Measurements from ENCODE around the gene FBXW11. TPM values are rescaled to one million over a fixed set of nuclear protein-coding genes. Genes with fewer than 3 reads are reported as not detected.
A peak's percentile ranks its signal among the peaks of the same experiment; 100 is the strongest.

The FBXW11 gene
- total and polyA plus RNA-seq, 9 donors, result 20.5 to 73.4 (median 53.0) TPM

DNA sequence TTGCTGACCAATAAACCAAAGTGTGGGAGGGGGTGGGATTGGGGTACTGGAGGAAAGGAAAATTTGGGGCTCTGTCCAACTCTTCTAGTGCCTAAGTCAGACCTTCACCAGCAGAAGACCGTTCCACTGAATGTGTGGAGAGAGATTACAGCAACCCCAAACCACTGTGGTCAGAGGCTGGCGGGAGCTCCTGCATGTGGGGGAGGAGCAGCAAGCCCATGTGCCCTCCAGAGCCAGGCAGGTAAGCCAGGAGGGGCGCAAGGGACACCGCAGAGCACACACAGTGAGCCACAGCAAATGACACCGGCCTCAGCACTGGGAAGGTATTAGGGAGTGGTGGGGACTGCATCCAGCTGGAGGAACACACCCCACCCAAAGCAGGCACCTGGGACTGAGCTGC lies 158.0 kb downstream of the FBXW11 start:
- 80 to 86% (median 82%) methylated on average over 5 of the region's 5 CpGs for WGBS, 3 donors
- intact Hi-C loops (cut with DNase I), result no loop called here

DNA sequence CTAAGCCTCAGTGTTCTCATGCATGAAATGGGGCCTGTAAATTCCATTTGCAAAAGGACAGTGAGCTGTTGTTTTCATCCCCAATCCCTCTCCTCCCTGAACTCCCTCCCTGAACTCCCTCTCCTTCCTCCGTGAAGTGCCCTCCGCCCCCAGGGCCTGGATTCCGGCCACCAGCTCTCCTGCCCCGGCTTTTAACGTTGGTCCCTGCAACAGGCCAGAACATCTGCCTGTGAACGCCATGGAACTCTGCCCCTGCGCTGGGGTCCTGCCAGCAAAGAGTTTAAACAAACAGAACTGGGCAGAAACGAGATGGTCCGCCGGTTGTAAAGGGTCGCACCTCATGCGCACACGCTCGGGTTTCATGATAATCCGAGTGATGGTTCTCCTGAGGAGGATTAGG lies 158.4 kb downstream of the FBXW11 start:
- Histone ChIP-seq H3K27me3 (no peaks in the 10 kb centered on the region), H3K36me3 (no peaks in the 10 kb centered on the region), H3K4me3 (no peak overlapping the region), H3K4me1 (ENCODE audit: insufficient read depth) (no peaks in the 10 kb centered on the region), H3K9me3 (no peaks in the 10 kb centered on the region), H3K27ac (no peak overlapping the region)
- WGBS, 3 donors, result 42 to 57% (median 56%) methylated on average over 15 of the region's 15 CpGs
- TF ChIP-seq POLR2A (IDR thresholded peaks at IDR 0.05), result no peak
- TF ChIP-seq EP300 (IDR thresholded peaks at IDR 0.05), result no peak
- TF ChIP-seq, protein P1, sequence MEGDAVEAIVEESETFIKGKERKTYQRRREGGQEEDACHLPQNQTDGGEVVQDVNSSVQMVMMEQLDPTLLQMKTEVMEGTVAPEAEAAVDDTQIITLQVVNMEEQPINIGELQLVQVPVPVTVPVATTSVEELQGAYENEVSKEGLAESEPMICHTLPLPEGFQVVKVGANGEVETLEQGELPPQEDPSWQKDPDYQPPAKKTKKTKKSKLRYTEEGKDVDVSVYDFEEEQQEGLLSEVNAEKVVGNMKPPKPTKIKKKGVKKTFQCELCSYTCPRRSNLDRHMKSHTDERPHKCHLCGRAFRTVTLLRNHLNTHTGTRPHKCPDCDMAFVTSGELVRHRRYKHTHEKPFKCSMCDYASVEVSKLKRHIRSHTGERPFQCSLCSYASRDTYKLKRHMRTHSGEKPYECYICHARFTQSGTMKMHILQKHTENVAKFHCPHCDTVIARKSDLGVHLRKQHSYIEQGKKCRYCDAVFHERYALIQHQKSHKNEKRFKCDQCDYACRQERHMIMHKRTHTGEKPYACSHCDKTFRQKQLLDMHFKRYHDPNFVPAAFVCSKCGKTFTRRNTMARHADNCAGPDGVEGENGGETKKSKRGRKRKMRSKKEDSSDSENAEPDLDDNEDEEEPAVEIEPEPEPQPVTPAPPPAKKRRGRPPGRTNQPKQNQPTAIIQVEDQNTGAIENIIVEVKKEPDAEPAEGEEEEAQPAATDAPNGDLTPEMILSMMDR (IDR thresholded peaks at IDR 0.05), result no peak
- intact Hi-C loops (cut with DNase I), result no loop called here
- DNase-seq, result peak in 1 of 5 donors; percentile 43

More for the DNA sequence above, 158.0 kb downstream of the FBXW11 start:
- Histone ChIP-seq H3K27ac (no peak overlapping the region), H3K9me3 (no peaks in the 10 kb centered on the region), H3K27me3 (no peaks in the 10 kb centered on the region), H3K4me3 (no peak overlapping the region), H3K36me3 (no peaks in the 10 kb centered on the region), H3K4me1 (ENCODE audit: insufficient read depth) (no peaks in the 10 kb centered on the region)
- TF ChIP-seq, protein P1 (IDR thresholded peaks at IDR 0.05), result no peak
- TF ChIP-seq EP300 (IDR thresholded peaks at IDR 0.05), result no peak
- TF ChIP-seq POLR2A (IDR thresholded peaks at IDR 0.05), result no peak
- DNase-seq, result no peak

DNA sequence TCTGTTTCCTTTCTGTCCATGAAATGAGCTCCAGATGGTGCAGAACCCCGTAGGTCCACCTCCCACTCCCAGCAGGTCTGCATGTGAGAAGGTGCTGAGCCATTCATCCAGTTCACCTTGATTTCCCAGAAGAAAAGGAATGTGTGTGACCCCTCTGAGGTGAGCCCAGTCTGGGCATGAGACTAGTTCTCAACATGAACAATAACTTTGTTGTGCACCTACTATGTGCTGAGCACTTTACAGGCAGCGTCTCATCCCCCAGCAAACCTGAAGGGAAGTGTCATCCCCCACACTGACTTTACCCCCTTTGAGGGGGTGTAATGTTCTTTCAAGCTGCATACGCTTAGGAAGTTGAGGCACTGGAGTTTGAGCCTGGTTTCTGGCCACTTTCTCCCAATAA lies 159.4 kb downstream of the FBXW11 start:
- H3K4me3 ChIP-seq, result no peak overlapping the region
- H3K36me3 ChIP-seq, result no peaks in the 10 kb centered on the region
- TF ChIP-seq EP300 (IDR thresholded peaks at IDR 0.05) (no peak), POLR2A (IDR thresholded peaks at IDR 0.05) (no peak)
- TF ChIP-seq, protein P1 (IDR thresholded peaks at IDR 0.05), result no peak
- H3K4me1 ChIP-seq (ENCODE audit: insufficient read depth), result no peaks in the 10 kb centered on the region
- no peaks in the 10 kb centered on the region for H3K27me3 ChIP-seq
- H3K9me3 ChIP-seq, result no peaks in the 10 kb centered on the region
- DNase-seq, result no peak
- 92 to 96% (median 95%) methylated on average over 3 of the region's 3 CpGs for WGBS, 3 donors
- intact Hi-C loops (cut with DNase I), result no loop called here
- no peak overlapping the region for H3K27ac ChIP-seq

DNA sequence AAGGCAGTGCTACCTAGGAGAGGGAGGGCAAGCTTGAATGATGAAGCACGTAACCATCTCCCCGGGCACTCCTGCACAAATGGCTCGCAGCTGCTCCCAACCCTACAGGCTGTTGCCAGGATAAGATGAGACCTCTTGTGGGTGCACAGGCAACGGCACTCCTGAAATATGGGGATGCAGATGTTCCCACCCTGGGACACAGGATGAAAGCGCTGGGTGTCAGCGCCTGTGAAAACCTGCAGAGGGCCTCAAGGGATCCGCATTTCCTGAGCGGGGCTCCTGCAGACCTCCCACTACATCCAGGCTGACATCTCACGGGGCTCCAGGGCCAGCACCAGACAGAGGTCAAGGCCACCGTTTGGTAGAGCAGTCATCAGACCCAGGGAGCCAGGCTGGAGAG lies 160.1 kb downstream of the FBXW11 start:
- no peak for DNase-seq
- Histone ChIP-seq H3K4me1 (ENCODE audit: insufficient read depth) (no peaks in the 10 kb centered on the region), H3K36me3 (no peaks in the 10 kb centered on the region), H3K4me3 (no peak overlapping the region), H3K9me3 (no peaks in the 10 kb centered on the region), H3K27me3 (no peaks in the 10 kb centered on the region), H3K27ac (no peak overlapping the region)
- WGBS, 3 donors, result 86 to 90% (median 88%) methylated on average over 10 of the region's 10 CpGs
- intact Hi-C loops (cut with DNase I), result no loop called here
- TF ChIP-seq, protein P1 (IDR thresholded peaks at IDR 0.05), result no peak
- TF ChIP-seq EP300 (IDR thresholded peaks at IDR 0.05), result no peak
- no peak for TF ChIP-seq POLR2A (IDR thresholded peaks at IDR 0.05)
